GM12801 (cell line): ENCODE data around the gene ANK3.

Experiments used
- TF ChIP-seq, protein P1 (sequence below): IDR thresholded peaks from one replicate; pipeline ENCODE4 v1.5.1; 2011; ENCODE audit warnings: control low read depth; ENCODE audit not compliant: insufficient read length; ENCODE audit errors: extremely low read depth

The ANK3 gene

GRCh38 chr10:59991661-59992060, 398.0 kb downstream of the ANK3 start:
- TF ChIP-seq, protein P1, sequence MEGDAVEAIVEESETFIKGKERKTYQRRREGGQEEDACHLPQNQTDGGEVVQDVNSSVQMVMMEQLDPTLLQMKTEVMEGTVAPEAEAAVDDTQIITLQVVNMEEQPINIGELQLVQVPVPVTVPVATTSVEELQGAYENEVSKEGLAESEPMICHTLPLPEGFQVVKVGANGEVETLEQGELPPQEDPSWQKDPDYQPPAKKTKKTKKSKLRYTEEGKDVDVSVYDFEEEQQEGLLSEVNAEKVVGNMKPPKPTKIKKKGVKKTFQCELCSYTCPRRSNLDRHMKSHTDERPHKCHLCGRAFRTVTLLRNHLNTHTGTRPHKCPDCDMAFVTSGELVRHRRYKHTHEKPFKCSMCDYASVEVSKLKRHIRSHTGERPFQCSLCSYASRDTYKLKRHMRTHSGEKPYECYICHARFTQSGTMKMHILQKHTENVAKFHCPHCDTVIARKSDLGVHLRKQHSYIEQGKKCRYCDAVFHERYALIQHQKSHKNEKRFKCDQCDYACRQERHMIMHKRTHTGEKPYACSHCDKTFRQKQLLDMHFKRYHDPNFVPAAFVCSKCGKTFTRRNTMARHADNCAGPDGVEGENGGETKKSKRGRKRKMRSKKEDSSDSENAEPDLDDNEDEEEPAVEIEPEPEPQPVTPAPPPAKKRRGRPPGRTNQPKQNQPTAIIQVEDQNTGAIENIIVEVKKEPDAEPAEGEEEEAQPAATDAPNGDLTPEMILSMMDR: no peak

GRCh38 chr10:59991117-59991516, 398.6 kb downstream of the ANK3 start:
- TF ChIP-seq, protein P1: no peak

DNA sequence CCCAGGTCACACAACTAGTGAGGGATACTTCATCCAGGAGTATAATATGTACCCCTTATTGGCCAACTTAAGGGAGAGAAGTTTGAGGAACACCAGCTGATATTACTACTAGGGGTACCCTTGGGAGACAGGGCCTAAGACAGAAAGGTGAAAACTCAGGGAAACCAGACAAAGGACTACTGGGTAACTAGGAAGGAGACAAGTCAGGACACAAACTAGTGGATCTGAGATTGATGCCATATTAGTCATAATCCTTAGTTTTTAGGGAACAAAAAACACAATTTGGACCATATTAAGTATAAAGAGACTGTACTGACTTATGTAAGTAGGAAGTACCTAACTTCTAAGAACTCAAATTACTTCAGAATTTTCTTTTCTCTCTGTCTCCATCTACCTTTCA, 404.0 kb downstream of the ANK3 start:
- TF ChIP-seq, protein P1: no peak

GRCh38 chr10:59984415-59984814, 405.3 kb downstream of the ANK3 start:
- TF ChIP-seq, protein P1: no peak

- TF ChIP-seq, protein P1: no peak
Measured at GRCh38 chr10:59980356-59980755, 409.3 kb downstream of the ANK3 start.

- TF ChIP-seq, protein P1: no peak
Measured at GRCh38 chr10:59977486-59977885, 412.2 kb downstream of the ANK3 start.

GRCh38 chr10:59976909-59977308, 412.8 kb downstream of the ANK3 start:
- TF ChIP-seq, protein P1: no peak
